ENCODE data around the gene NRGN. TPM values are rescaled to one million over a fixed set of nuclear protein-coding genes. Genes with fewer than 3 reads are reported as not detected.
A peak's percentile ranks its signal among the peaks of the same experiment; 100 is the strongest.

NRGN gene
- total RNA-seq, 4 donors from 2014 or later, result 0.51 to 0.52 TPM; not detected in 2

DNA sequence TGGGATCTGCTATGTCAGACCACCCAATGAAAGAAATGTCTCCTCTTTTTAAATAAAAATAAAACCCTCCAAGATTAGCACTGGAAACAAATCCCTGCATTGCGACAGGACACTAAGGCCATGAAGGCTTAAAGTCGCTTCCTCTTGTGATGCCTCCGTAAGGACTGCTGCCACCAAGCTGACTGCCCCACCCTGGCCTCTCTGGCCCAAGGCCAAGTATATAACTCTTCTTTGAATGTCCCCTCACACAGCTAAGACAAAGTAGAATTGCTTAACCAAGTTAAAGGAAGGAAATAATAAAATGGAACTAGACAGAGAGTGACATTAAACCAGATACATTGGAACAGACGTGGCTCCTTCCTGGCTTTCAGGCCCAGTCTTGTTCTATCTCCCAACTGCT, 7.5 kb upstream of the NRGN start:
- H3K9me3 ChIP-seq, result no peaks in the 10 kb centered on the region
- in situ Hi-C loops (cut with MboI; ENCODE audit: low sequenced_read_pairs in 4 of 4) (no loop called here), intact Hi-C loops (cut with DNase I; ENCODE audit: low total_unique reads) (no loop called here)
- DNase-seq (peak in 1 of 2 donors; percentile 50), ATAC-seq (no peak)
- no peak overlapping the region for H3K4me3 ChIP-seq
- H3K27ac ChIP-seq, result no peak overlapping the region
- H3K4me1 ChIP-seq, result no peaks in the 10 kb centered on the region
- no peaks in the 10 kb centered on the region for H3K36me3 ChIP-seq
- TF ChIP-seq POLR2A (IDR thresholded peaks at IDR 0.05), result no peak
- TF ChIP-seq, protein P1, sequence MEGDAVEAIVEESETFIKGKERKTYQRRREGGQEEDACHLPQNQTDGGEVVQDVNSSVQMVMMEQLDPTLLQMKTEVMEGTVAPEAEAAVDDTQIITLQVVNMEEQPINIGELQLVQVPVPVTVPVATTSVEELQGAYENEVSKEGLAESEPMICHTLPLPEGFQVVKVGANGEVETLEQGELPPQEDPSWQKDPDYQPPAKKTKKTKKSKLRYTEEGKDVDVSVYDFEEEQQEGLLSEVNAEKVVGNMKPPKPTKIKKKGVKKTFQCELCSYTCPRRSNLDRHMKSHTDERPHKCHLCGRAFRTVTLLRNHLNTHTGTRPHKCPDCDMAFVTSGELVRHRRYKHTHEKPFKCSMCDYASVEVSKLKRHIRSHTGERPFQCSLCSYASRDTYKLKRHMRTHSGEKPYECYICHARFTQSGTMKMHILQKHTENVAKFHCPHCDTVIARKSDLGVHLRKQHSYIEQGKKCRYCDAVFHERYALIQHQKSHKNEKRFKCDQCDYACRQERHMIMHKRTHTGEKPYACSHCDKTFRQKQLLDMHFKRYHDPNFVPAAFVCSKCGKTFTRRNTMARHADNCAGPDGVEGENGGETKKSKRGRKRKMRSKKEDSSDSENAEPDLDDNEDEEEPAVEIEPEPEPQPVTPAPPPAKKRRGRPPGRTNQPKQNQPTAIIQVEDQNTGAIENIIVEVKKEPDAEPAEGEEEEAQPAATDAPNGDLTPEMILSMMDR (IDR thresholded peaks at IDR 0.05 in 4 of 5, conservative IDR thresholded peaks at IDR 0.05 in 1 of 5), result no peak
- H3K27me3 ChIP-seq, result no peaks in the 10 kb centered on the region

DNA sequence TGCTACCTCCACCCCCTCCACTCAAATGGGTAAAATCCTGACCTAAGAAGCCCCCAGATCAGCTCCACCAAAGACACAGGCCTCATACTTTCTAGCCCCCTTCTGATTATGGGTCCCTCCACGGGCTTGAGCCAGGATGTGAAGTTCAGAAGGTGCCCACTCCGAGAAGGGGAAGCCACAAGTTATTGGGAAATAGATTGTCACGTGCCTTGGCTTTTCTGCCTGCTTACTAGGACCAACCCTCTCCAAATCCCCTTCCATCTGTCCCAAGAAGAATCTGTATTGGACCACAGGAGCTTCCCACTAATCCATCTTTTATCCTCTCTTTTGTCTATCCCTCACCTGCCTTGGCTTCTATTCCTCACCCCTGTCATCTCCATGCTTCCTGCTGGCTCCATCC, 3.0 kb upstream of the NRGN start:
- no peaks in the 10 kb centered on the region for H3K9me3 ChIP-seq
- TF ChIP-seq, protein P1 (IDR thresholded peaks at IDR 0.05 in 4 of 5, conservative IDR thresholded peaks at IDR 0.05 in 1 of 5), result no peak
- no peak for TF ChIP-seq POLR2A (IDR thresholded peaks at IDR 0.05)
- DNase-seq, result no peak
- no peak overlapping the region for H3K27ac ChIP-seq
- peaks cover 3 to 14% of the 10 kb centered on the region in 2 donors for H3K4me1 ChIP-seq
- no peaks in the 10 kb centered on the region for H3K36me3 ChIP-seq
- ATAC-seq, result no peak
- intact Hi-C loops (cut with DNase I; ENCODE audit: low total_unique reads), result loop anchor here (5.0 kb wide), 1 partner anchor 156 kb away; no protein-coding TSS in a partner anchor
- no peak overlapping the region for H3K4me3 ChIP-seq
- in situ Hi-C loops (cut with MboI; ENCODE audit: low sequenced_read_pairs in 4 of 4), result no loop called here
- H3K27me3 ChIP-seq, result peaks cover 4 to 31% (median 25%) of the 10 kb centered on the region in 3 donors

DNA sequence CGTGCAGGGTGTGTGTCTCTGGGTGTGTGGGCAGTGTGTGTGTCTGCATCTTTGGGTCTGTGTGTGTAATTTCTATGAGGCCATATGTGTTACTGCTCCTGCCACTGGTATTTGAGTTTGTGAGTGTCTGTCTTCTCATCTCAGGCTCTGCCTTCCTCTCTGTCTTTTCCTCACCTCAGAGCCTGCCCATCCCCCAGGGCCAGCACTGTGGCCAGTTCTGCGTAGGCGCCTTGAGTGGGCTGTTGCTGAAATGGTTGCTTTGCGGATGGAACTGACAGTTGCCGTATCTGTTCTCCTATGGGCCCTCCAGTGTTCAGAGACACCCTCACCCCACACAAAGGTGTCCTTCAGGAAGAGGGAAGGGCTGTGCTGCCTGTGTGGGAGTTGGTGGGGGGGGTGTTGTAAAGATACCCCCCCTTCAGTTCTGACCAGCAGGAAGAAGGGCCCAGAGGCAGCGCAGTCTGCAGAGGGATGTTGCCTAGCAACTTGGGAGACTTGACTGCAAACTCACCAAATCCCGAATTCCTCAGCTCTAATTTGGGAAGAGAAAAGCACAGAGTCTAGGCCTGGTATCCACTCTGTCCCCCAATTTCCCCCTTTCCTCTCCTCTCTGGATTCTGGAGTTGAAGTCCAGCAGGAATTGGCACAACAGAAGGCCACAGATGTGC, 2.0 kb upstream of the NRGN start:
- H3K9me3 ChIP-seq, result no peaks in the 10 kb centered on the region
- H3K4me3 ChIP-seq, result no peak overlapping the region
- H3K27me3 ChIP-seq, result peaks cover 4 to 34% (median 30%) of the 10 kb centered on the region in 3 donors
- intact Hi-C loops (cut with DNase I; ENCODE audit: low total_unique reads) (loop anchor here (5.0 kb wide), 1 partner anchor 155 kb away; no protein-coding TSS in a partner anchor), in situ Hi-C loops (cut with MboI; ENCODE audit: low sequenced_read_pairs in 4 of 4) (no loop called here)
- no peaks in the 10 kb centered on the region for H3K36me3 ChIP-seq
- no peak for DNase-seq
- H3K4me1 ChIP-seq, result peaks cover 3 to 14% of the 10 kb centered on the region in 2 donors
- ATAC-seq, result no peak
- TF ChIP-seq, protein P1 (IDR thresholded peaks at IDR 0.05 in 4 of 5, conservative IDR thresholded peaks at IDR 0.05 in 1 of 5), result no peak
- TF ChIP-seq POLR2A (IDR thresholded peaks at IDR 0.05), result no peak
- H3K27ac ChIP-seq, result no peak overlapping the region

DNA sequence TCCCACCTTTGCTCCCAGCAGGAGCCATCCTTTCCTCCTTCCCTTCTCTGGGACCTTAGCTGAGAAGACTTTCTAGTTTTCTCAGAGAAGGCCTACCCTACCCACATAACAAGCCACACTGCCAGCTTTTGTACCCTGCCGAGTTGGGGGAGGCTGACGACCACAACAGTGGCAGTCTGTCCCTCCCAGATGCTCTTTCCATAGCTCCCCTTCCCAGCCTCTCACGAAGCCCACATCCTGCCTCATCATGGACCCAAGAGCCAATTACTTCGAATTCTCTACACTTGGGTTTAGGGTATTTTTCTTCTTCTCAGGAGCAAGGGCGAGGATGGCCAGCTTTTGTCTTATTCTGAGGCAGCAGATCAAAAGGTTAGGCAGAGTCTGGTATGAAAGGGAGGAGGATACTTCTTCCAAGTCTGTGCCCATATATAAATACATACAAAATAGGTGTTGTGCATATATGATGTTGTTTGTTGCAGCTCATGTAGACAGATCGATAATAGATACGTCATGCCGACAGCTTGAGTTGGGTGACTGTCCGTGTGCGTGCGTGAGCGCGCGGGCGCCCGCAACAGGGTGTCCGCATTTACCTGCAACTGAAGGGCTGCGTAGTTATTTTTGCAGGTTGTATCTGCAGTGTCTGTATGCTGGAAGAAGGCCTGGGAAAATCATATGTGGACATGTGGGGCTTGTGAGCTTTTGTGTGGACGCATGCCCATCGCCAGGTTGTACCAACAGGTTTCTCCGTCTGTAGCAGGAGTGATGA, 846 bp upstream of the NRGN start:
- no peaks in the 10 kb centered on the region for H3K9me3 ChIP-seq
- H3K4me1 ChIP-seq, result peaks cover 3 to 14% of the 10 kb centered on the region in 2 donors
- H3K36me3 ChIP-seq, result no peaks in the 10 kb centered on the region
- TF ChIP-seq POLR2A (IDR thresholded peaks at IDR 0.05), result no peak
- TF ChIP-seq, protein P1 (IDR thresholded peaks at IDR 0.05 in 4 of 5, conservative IDR thresholded peaks at IDR 0.05 in 1 of 5), result no peak
- peak overlapping the region in 3 of 4 donors; percentile 68 to 93 (median 69) for H3K4me3 ChIP-seq
- DNase-seq, result no peak
- in situ Hi-C loops (cut with MboI; ENCODE audit: low sequenced_read_pairs in 4 of 4) (no loop called here), intact Hi-C loops (cut with DNase I; ENCODE audit: low total_unique reads) (loop anchor here (5.0 kb wide), 1 partner anchor 153 kb away; no protein-coding TSS in a partner anchor)
- no peak overlapping the region for H3K27ac ChIP-seq
- peaks cover 4 to 38% (median 32%) of the 10 kb centered on the region in 3 donors for H3K27me3 ChIP-seq
- peak in 1 of 2 donors; percentile 10 for ATAC-seq
